GM18507 (cell line): ENCODE measurements around the gene AP3D1.

ENCODE experiments used
- DNase-seq: peaks from one replicate; pipeline ENCODE4 v3.0.0; 2011; ENCODE audit warnings: low read depth; ENCODE audit not compliant: insufficient read length; ENCODE audit errors: extremely low spot score
- FAIRE-seq: peaks from 2 replicates; lab custom pipeline; 2011; peaks lifted over from hg19 to GRCh38; lab: Jason Lieb, UNC

Gene AP3D1

DNA sequence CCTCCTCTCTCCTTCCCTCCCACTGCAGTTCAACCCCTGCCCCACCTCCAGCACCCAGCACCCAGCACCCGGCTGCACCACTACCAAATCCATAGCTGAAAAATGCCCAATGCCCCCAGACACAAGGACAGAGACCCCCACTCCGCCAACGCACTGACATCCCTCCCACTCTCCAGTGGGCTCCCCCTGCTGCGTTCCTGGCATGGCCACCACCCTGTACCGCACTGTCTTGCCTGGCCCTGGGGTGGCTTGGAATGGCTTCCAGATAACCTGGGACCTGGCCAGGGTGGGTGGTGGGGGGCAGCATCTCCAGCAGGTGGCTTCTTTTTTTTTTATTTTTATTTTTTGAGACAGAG lies 94.6 kb downstream of the AP3D1 start:
- DNase-seq (no peak), FAIRE-seq (no peak)

- DNase-seq (no peak), FAIRE-seq (peak; percentile 79)
These were observed 95.2 kb downstream of the AP3D1 start for GRCh38 chr19:2055931-2056836.

GRCh38 chr19:2054763-2055162 lies 96.6 kb downstream of the AP3D1 start:
- DNase-seq (no peak), FAIRE-seq (peak; percentile 18)

DNA sequence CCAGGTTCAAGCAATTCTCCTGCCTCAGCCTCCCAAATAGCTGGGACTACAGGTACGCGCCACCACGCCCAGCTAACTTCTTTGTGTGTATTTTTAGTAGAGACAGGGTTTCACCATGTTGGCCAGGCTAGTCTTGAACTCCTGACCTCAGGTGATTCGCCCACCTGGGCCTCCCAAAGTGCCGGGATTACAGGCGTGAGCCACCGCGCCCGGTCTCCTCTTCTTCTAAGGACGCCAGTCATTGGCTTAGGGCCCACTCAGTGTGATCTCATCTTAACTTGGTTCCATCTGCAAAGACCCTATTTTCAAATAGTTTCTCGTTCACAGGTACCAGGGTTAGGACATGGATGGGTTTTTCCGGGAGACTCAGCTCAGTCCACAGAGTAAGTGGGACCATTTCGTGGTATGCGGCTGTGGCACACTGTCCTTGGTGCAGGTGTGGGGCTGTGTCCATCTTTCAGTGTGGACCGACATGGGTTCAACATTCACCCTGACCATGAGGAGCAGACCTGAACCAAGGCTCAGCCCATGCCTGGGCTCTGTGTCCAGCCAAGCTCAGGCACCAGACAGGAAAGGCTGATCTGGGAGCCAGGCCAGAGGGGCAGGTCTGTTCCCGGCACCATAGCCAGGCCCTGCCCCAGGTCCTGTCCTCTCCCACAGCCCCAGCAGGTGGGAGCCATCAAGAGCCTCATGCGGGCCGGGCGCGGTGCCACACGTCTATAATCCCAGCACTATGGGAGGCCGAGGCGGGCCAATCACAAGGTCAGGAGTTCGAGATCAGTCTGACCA lies 97.6 kb downstream of the AP3D1 start:
- no peak for FAIRE-seq
- no peak for DNase-seq

DNA sequence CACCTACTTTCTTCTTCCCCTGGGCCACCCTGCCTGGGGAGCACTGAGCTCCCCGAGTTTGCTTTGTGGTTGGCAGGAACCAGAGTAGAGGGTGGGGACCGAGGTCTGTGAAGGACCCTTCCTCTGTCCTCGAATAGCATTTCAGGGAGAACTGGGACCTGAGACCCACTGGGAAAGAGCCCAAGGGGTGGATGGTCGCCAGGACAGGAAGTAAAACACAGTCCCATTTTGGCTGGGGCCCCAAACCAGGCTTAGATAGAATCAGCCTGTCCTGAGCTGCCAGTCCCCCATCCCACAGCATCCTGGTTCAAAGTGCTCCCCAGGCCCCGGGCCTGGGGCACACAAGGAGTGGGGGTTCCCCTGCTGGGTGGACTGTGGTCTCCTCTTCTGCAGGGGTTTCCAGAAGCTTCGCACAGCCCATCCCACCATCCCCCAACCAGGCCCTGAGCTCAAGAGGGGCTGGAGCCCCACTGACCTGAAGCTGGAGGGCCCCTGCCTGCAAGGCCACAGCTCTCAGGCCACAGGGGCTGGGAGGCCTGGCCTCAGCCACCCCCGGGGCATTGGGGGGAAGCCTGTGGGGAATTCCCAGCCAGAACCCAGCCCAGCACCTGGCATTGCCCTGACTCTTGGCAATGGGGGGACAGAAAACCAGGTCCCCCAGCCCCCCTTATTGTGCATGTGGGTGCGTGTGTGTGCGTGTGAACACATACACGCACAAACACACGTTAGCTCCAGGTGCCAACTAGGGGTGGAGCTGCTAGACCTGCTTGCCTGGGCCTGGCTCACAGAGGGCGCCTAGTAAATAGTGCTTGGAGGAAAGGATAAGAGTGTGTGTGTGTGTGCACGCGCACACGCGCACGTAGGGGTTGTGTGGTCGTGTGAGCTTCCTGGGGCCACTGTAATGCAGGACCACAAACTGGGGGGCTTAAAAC lies 99.3 kb downstream of the AP3D1 start:
- DNase-seq, result no peak
- FAIRE-seq, result peak; percentile 86

- FAIRE-seq (peak; percentile 96), DNase-seq (peak; percentile 85)
These were observed 100.2 kb downstream of the AP3D1 start, which contains the start of gene MKNK2 for GRCh38 chr19:2050991-2051772. MKNK2 (minus strand) TSS chr19:2051244; CDS start chr19:2050851, 393 bp downstream.
